OCI-LY3 (cell line): ENCODE measurements around the gene SKIL.

Experiments used
- CTCF ChIP-seq: fragments of 200-600, 300-600 bp; sonication (generic); IDR thresholded peaks from 2 replicates; pipeline ENCODE4 v1.5.1; 2014; ENCODE audit warnings: antibody characterized with exemption, low read length, low read depth
- EZH2phosphoT487 ChIP-seq: fragments of 200-600 bp; shearing (Covaris generic); IDR thresholded peaks from 2 replicates; pipeline ENCODE4 v1.6.1; 2018; ENCODE audit warnings: antibody characterized with exemption, mixed run types, low read depth

- TF ChIP-seq CTCF (no peak), EZH2phosphoT487 (no peak)
Observed at GRCh38 chr3:170323331-170323730, 34.2 kb upstream of the SKIL start.
